GM18951 (cell line): ENCODE data around the gene SHISA6.

Source experiments
- POLR2A ChIP-seq: IDR thresholded peaks from 4 replicates; pipeline ENCODE4 v1.6.1; 2011; ENCODE audit warnings: mild to moderate bottlenecking; ENCODE audit not compliant: insufficient read length, insufficient read depth; ENCODE audit errors: extremely low read depth
- in situ Hi-C: fragments of 300-500 bp; cut with MboI; formaldehyde crosslinking; loops from one replicate; pipeline ENCODE4 v1.12.0; 2022; ENCODE audit warnings: low sequenced_read_pairs, mixed read lengths, inconsistent platforms; ENCODE audit not compliant: unreplicated experiment

Gene SHISA6

GRCh38 chr17:11561281-11561680 lies 320.3 kb downstream of the SHISA6 start:
- no peak for TF ChIP-seq POLR2A
- in situ Hi-C loops = no loop called here

GRCh38 chr17:11561702-11562101 lies 320.7 kb downstream of the SHISA6 start:
- in situ Hi-C loops = no loop called here
- TF ChIP-seq POLR2A = no peak

- TF ChIP-seq POLR2A = no peak
- in situ Hi-C loops = no loop called here
Observed at GRCh38 chr17:11564589-11565380, 323.8 kb downstream of the SHISA6 start.

- in situ Hi-C loops = no loop called here
- TF ChIP-seq POLR2A = no peak
Observed at GRCh38 chr17:11565591-11565990, 324.6 kb downstream of the SHISA6 start.

GRCh38 chr17:11578998-11579397 lies 338.0 kb downstream of the SHISA6 start:
- in situ Hi-C loops = no loop called here
- no peak for TF ChIP-seq POLR2A

- no peak for TF ChIP-seq POLR2A
- in situ Hi-C loops = no loop called here
Observed at GRCh38 chr17:11580677-11581076, 339.7 kb downstream of the SHISA6 start.

- in situ Hi-C loops = no loop called here
- TF ChIP-seq POLR2A = no peak
Observed at GRCh38 chr17:11582217-11582616, 341.2 kb downstream of the SHISA6 start.

- in situ Hi-C loops = no loop called here
- TF ChIP-seq POLR2A = no peak
Observed at GRCh38 chr17:11583306-11583992, 342.4 kb downstream of the SHISA6 start.

- no peak for TF ChIP-seq POLR2A
- in situ Hi-C loops = no loop called here
Observed at GRCh38 chr17:11589716-11590115, 348.7 kb downstream of the SHISA6 start.

- in situ Hi-C loops = no loop called here
- no peak for TF ChIP-seq POLR2A
Observed at GRCh38 chr17:11598274-11599221, 357.5 kb downstream of the SHISA6 start, which contains the start of gene DNAH9. Gene DNAH9 (plus strand): TSS chr17:11598470. CDS start chr17:11598499, 29 bp downstream.

GRCh38 chr17:11601661-11602060 lies 360.6 kb downstream of the SHISA6 start:
- no peak for TF ChIP-seq POLR2A
- in situ Hi-C loops = no loop called here

GRCh38 chr17:11608396-11608795 lies 367.4 kb downstream of the SHISA6 start:
- in situ Hi-C loops = no loop called here

GRCh38 chr17:11610999-11611566 lies 370.1 kb downstream of the SHISA6 start:
- in situ Hi-C loops = no loop called here
- no peak for TF ChIP-seq POLR2A

More at GRCh38 chr17:11608396-11608795, 367.4 kb downstream of the SHISA6 start:
- no peak for TF ChIP-seq POLR2A

GRCh38 chr17:11612956-11613355 lies 371.9 kb downstream of the SHISA6 start:
- no peak for TF ChIP-seq POLR2A
- in situ Hi-C loops = no loop called here
